Glutamatergic neuron (in vitro differentiated cells): ENCODE measurements around the gene JAK1. TPM values are rescaled to one million over a fixed set of nuclear protein-coding genes. Genes with fewer than 3 reads are reported as not detected.

ENCODE experiments used
- DNase-seq: peaks from one replicate; pipeline ENCODE4 v3.0.0; 2022
- H3K27ac Mint-ChIP-seq: one replicate; pipeline ENCODE4 v1.8.0; 2020; ENCODE audit warnings: mild to moderate bottlenecking, mixed read lengths, inconsistent platforms; ENCODE audit not compliant: unreplicated experiment
- H3K27me3 Mint-ChIP-seq: one replicate; pipeline ENCODE4 v1.8.0; 2020; ENCODE audit warnings: mild to moderate bottlenecking, moderate library complexity, mixed read lengths, inconsistent platforms; ENCODE audit not compliant: unreplicated experiment
- H3K36me3 Mint-ChIP-seq: one replicate; pipeline ENCODE4 v1.8.0; 2020; ENCODE audit warnings: mild to moderate bottlenecking, mixed read lengths, inconsistent platforms; ENCODE audit not compliant: unreplicated experiment
- H3K4me1 Mint-ChIP-seq: one replicate; pipeline ENCODE4 v1.8.0; 2020; ENCODE audit warnings: mild to moderate bottlenecking, low read depth, mixed read lengths, inconsistent platforms; ENCODE audit not compliant: unreplicated experiment
- H3K4me3 Mint-ChIP-seq: one replicate; pipeline ENCODE4 v1.8.0; 2020; ENCODE audit warnings: mild to moderate bottlenecking, mixed read lengths, inconsistent platforms; ENCODE audit not compliant: unreplicated experiment
- H3K9me3 Mint-ChIP-seq: one replicate; pipeline ENCODE4 v1.8.0; 2020; ENCODE audit warnings: mild to moderate bottlenecking, moderate library complexity, mixed read lengths, inconsistent platforms; ENCODE audit not compliant: unreplicated experiment
- total RNA-seq: library from RNA; stranded (reverse); fragmentation: NEBNext Ultra II Directional; extraction: Animal tissue kit (Norgen Biotek cat#: 25700); gene quantifications from one replicate; pipeline ENCODE4 v1.2.1, GENCODE V29; 2021; ENCODE audit not compliant: unreplicated experiment
- TF ChIP-seq, protein P1 (sequence below): fragments of 200-600 bp; sonication (generic); IDR thresholded peaks from one replicate; pipeline ENCODE4 v1.5.0; 2021; ENCODE audit not compliant: partially characterized antibody, unreplicated experiment

JAK1 gene
- total RNA-seq, 1 donor from 2014 or later: 16.9 TPM

GRCh38 chr1:64973061-64973647 lies 6.8 kb upstream of the JAK1 start:
- H3K4me3 Mint-ChIP-seq: no peak overlapping the region

DNA sequence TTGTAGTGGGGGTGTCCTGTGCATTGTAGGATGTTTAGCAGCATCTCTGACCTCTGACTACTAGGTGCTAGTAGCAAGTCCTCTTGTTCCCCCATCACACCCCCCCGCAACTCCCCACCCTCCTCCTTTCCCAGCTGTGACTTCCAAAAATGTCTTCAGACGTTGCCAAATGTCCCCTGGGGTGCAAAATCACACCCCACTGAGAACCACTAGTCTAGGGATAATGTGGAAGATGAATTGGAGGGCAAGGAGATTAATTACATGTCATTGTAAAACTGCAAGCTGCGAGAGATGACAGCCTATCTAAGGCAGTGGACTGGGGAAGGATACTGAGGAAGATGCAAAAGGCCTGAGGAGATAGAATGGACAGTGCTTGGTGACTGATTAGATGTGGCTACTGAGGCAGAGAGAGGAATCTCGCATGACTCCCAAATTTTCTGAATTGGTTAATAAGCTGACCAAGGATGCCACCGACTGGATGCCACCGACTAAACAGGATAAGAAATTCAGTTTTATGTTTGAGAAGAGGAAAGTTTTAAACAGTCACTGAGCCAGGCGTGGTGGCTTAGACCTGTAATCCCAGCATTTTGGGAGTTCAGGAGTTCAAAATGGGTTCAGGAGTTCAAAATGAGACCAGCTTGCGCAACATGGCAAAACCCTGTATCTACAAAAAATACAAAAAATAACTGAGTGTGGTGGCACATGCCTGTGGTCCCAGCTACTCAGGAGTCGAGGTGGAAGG lies 3.1 kb upstream of the JAK1 start:
- peaks cover 12% of the 10 kb centered on the region for H3K4me1 Mint-ChIP-seq
- DNase-seq: no peak
- H3K36me3 Mint-ChIP-seq: no peaks in the 10 kb centered on the region
- TF ChIP-seq, protein P1, sequence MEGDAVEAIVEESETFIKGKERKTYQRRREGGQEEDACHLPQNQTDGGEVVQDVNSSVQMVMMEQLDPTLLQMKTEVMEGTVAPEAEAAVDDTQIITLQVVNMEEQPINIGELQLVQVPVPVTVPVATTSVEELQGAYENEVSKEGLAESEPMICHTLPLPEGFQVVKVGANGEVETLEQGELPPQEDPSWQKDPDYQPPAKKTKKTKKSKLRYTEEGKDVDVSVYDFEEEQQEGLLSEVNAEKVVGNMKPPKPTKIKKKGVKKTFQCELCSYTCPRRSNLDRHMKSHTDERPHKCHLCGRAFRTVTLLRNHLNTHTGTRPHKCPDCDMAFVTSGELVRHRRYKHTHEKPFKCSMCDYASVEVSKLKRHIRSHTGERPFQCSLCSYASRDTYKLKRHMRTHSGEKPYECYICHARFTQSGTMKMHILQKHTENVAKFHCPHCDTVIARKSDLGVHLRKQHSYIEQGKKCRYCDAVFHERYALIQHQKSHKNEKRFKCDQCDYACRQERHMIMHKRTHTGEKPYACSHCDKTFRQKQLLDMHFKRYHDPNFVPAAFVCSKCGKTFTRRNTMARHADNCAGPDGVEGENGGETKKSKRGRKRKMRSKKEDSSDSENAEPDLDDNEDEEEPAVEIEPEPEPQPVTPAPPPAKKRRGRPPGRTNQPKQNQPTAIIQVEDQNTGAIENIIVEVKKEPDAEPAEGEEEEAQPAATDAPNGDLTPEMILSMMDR: no peak
- H3K9me3 Mint-ChIP-seq: no peaks in the 10 kb centered on the region
- no peak overlapping the region for H3K4me3 Mint-ChIP-seq
- H3K27ac Mint-ChIP-seq: no peak overlapping the region
- peaks cover 6% of the 10 kb centered on the region for H3K27me3 Mint-ChIP-seq

More at GRCh38 chr1:64973061-64973647, 6.8 kb upstream of the JAK1 start:
- H3K27ac Mint-ChIP-seq: no peak overlapping the region
- TF ChIP-seq, protein P1: no peak
- peaks cover 1% of the 10 kb centered on the region for H3K27me3 Mint-ChIP-seq
- DNase-seq: no peak
- H3K36me3 Mint-ChIP-seq: no peaks in the 10 kb centered on the region
- H3K9me3 Mint-ChIP-seq: peaks cover 1% of the 10 kb centered on the region
- no peaks in the 10 kb centered on the region for H3K4me1 Mint-ChIP-seq

- DNase-seq: no peak
- Mint-ChIP-seq H3K4me3 (peak overlapping the region; percentile 89), H3K36me3 (no peaks in the 10 kb centered on the region), H3K4me1 (peaks cover 12% of the 10 kb centered on the region), H3K27me3 (peaks cover 6% of the 10 kb centered on the region), H3K9me3 (no peaks in the 10 kb centered on the region), H3K27ac (no peak overlapping the region)
- TF ChIP-seq, protein P1: no peak
Observed at GRCh38 chr1:64967381-64967780, 1.0 kb upstream of the JAK1 start.

DNA sequence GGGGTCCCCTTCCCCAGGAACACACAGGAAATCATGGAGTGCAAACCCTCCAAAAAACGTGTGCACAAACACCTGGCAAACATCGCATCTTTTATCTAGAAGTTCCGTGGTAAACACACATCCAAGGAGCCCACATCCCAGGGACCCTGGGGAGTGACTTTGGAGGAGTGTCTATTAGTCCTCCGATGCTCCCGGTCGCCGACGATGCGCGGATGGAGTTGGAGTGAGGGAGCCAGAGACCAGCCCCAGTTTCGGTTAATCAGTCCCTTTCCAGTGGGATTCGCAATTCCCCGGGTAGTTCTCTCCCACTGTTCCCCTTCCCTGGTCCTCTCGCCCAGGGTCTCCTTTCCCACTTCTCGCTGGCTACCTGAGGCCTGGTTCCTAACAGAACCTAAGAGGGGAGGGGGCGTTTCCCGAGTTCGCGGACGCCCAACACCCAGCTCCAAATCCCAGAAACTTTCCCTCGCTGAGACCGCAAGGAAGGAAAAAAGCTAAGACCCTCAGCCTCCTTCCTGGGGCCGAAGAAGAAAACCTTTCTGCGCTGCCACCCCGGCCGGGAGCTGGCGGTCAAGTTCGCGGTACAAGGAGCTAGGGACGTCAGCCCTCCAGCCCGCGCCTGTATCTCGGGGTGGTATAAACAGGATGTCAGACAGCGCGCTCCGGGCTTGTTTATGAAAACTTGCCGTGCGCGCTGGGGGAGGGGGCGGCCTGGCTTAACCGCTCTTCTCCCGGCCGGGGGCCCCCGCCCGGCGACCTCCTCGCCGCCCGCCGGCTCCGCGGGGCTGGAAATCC lies 787 bp downstream of the JAK1 start:
- H3K27ac Mint-ChIP-seq: no peak overlapping the region

More for the DNA sequence above, 787 bp downstream of the JAK1 start:
- peaks cover 6% of the 10 kb centered on the region for H3K27me3 Mint-ChIP-seq
- DNase-seq: peak; percentile 58
- peak overlapping the region; percentile 90 for H3K4me3 Mint-ChIP-seq
- H3K36me3 Mint-ChIP-seq: no peaks in the 10 kb centered on the region
- no peaks in the 10 kb centered on the region for H3K9me3 Mint-ChIP-seq
- TF ChIP-seq, protein P1: no peak
- H3K4me1 Mint-ChIP-seq: peaks cover 12% of the 10 kb centered on the region
